HUDEP-2 (cell line): ENCODE data around the gene C2orf69.
A peak's percentile ranks its signal among the peaks of the same experiment; 100 is the strongest.

Experiments used
- DNase-seq, 76 experiments: peaks; one replicate each; lab custom pipeline; 2025; ENCODE audit not compliant: unreplicated experiment in 76 of 76; lab: John Stamatoyannopoulos, UW

C2orf69 gene

DNA sequence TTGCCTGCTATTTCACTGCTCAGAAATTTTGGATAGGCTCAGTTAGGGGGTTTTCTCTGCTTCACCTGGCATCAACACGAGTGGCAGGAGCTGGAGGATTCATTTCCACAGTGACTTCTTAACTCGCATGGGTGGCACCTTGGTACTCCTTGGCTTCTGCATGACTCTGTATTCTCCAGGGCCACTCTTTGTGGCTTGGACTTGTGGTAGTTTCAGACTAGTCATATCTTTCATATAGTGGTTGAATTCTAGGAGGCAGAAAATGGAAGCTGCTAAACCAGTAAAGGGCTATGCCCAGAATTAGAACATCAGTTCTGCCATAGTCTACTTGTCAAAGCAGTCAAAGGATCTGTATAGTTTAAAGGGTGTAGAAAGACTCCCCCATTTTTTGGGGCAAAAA, 51.1 kb downstream of the C2orf69 start:
- no peak for DNase-seq

GRCh38 chr2:199966405-199966804, 55.3 kb downstream of the C2orf69 start:
- no peak for DNase-seq

DNA sequence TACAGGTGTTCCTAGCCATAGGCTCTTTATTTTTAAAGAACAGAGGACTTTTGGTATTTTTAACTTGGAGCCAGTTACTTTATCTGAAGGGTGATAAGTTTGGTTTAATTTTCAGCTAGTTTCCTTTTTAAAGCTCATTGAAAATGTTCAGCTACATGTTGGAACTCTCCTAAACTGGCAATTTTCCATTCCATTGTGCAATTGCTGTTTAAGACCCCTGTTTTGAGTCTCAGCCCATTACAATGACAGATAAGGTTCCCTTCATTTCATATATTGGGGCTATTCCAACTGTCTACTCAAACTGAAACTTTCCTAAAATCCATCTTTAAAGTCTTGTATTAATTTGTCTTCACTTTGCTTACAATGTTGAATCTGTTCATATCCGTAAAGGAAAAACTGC, 55.9 kb downstream of the C2orf69 start:
- DNase-seq = no peak

DNA sequence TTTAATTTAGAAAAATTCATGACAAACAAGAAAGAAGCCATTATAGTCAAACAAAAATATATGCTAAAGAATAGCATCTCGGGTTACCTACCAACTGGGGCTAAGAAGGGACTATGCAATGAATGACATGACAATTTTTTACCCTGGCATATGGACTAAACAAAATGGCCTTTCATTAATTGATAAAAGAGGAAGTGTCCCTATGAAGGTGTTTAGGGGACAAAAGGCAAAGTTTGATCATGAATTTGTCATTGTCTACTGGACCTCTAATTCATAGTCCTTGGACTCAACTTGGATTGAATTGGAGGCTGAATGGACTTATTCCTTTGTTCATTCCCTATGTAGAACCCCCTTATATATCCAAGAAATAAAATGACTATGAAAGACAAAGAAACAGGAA, 57.0 kb downstream of the C2orf69 start:
- no peak for DNase-seq

DNA sequence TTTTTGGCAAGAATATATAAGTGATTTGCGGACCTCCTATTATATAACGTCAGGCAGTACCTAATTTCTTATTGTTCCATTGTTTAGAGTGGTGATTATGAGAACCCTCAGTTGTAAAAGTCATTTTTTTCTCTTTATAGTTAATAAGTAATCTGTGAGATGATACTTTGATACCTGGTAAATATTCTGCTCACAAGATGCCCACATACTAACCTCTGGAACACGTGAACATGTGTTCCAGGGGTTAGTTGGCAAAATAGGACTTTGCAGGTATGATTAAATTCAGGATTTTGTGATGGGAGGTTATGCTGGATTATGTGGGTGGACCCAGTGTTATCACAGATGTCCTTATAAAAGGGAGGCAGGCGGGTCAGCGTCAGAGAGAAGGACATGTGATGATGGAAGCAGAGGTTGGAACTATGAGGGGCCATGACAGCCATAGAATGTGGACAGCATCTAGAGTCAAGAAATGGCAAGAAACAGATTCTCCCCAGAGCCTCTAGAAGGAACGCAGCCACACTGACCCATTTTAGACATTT, 61.1 kb downstream of the C2orf69 start:
- DNase-seq = no peak

GRCh38 chr2:199973703-199974102, 62.6 kb downstream of the C2orf69 start:
- DNase-seq = peak in 1 of 76 experiments; percentile 14

DNA sequence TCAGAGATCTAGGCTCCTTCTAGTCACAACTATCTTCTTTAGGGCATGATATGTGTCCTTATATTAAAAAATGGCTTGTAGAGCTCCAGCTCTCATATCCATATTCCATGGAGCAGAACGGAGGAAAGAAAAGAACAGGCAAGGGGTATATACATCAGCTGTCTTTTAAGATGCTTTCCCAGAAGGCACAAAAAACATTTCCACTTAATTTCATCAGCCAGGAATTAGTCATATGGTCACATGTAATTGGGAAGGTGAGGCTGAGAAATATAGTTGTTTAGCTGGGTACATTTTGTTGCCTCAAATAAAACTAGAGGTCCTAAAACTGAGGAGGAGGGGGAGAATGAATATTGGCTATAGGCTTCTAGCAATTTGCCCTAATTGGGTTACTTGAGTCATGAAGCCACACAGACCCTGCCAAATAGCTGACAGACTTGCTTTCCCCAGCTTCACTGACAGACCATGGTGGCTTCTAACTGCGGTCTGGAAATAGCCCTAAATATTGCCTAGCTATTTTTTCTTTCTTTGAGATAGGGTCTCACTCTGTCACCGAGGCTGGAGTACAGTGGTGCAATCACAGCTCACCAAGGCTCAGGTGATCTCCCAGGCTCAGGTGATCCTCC, 64.3 kb downstream of the C2orf69 start:
- DNase-seq = no peak
